Heart right ventricle (tissue), 16 donors: Measurements from ENCODE around the gene DERA. TPM values are rescaled to one million over a fixed set of nuclear protein-coding genes. Genes with fewer than 3 reads are reported as not detected.
A peak's percentile ranks its signal among the peaks of the same experiment; 100 is the strongest.

Experiments used
- ATAC-seq, 8 donors: fragments of 200-7000 bp; cut with Tn5 transposase; one replicate each; pipeline ENCODE4 v1.9.1; 2020; ENCODE audit warnings: mild to moderate bottlenecking in 8 of 8, moderate library complexity in 8 of 8, moderate number of reproducible peaks in 1 of 8
- DNase-seq, 2 donors: peaks; one replicate each; pipeline ENCODE4 v3.0.0-alpha.2; 2020
- H3K27ac ChIP-seq, 10 donors: fragments of 200-600 bp; sonication (generic) in 2 of 10; one replicate each; pipeline versions ENCODE4 v1.5.0 to v1.8.0; 2020 to 2022; ENCODE audit warnings: mild to moderate bottlenecking in 3 of 10
- H3K27me3 ChIP-seq, 7 donors: fragments of 200-600 bp; one replicate each; pipeline ENCODE4 v1.8.0; 2021 to 2022; ENCODE audit warnings: mild to moderate bottlenecking in 2 of 7
- H3K36me3 ChIP-seq, 9 donors: fragments of 200-600 bp; sonication (generic) in 1 of 9; one replicate each; pipeline versions ENCODE4 v1.5.0 to v1.8.0; 2020 to 2022; ENCODE audit warnings: mild to moderate bottlenecking in 2 of 9
- H3K4me1 ChIP-seq, 9 donors: fragments of 200-600 bp; sonication (generic) in 1 of 9; one replicate each; pipeline versions ENCODE4 v1.5.0 to v1.8.0; 2020 to 2022; ENCODE audit warnings: mild to moderate bottlenecking in 4 of 9
- H3K4me3 ChIP-seq, 10 donors: fragments of 200-600 bp; sonication (generic) in 2 of 10; one replicate each; pipeline versions ENCODE4 v1.5.0 to v1.8.0; 2020 to 2022; ENCODE audit warnings: mild to moderate bottlenecking in 7 of 10, moderate library complexity in 2 of 10
- H3K9me3 ChIP-seq, 11 donors: fragments of 200-600 bp in 10 of 11; sonication (generic) in 2 of 11; one replicate each; pipeline versions ENCODE4 v1.5.0 to v1.8.0; 2013 to 2022; ENCODE audit warnings: mild to moderate bottlenecking in 2 of 11, control low read depth in 1 of 11, moderate library complexity in 1 of 11
- WGBS, 2 donors: extraction: QIAGEN DNeasy Blood & Tissue Kit; methylation state at CpG; one replicate each; pipeline ENCODE4 v1.1.7; 2013; ENCODE audit warnings: inconsistent platforms in 1 of 2; 5-methylcytosine and 5-hydroxymethylcytosine counted together
- intact Hi-C, 10 donors: fragments of 100-400 bp; cut with DNase I; formaldehyde crosslinking; loops; one replicate each; pipeline versions ENCODE4 v1.11.1 to v1.14.2; 2022
- polyA plus RNA-seq, 2 donors: library from polyadenylated mRNA; stranded (reverse); fragments of 200-250 nt; gene quantifications; one replicate each; pipeline ENCODE4 v1.2.3, GENCODE V29; 2013
- total RNA-seq, 10 donors: library from RNA; stranded (reverse); fragmentation: NEBNext Ultra II Directional in 3 of 10; extraction: Animal tissue kit (Norgen Biotek cat#: 25700) in 3 of 10; gene quantifications; one replicate each; pipeline versions ENCODE4 v1.2.1 to v1.2.4, GENCODE V29; 2021 to 2023
- TF ChIP-seq, protein P1 (sequence below), 9 donors: fragments of 200-600 bp; sonication (generic) in 2 of 9; IDR thresholded peaks; one replicate each; pipeline versions ENCODE4 v1.5.0 to v1.8.0; 2021 to 2022; ENCODE audit warnings: antibody characterized with exemption in 9 of 9, mild to moderate bottlenecking in 5 of 9, moderate library complexity in 1 of 9
- donor health status: Arrhythmogenic right ventricular cardiomyopathy.
- donor health status: ischemic (EF 13 %, LVEDD 7.1; RV severe dilation, severe dysfunction).
- donor health status: healthy with polysubstance abuse.
- donor health status: DM: no; HTN: yes; CAD: no.
- donor health status: DM: no; HTN: no; CAD: no.
- donor health status: ischemic (EF 25% LVEDD 6.9; RV normal size, moderate dysfunction).
- donor health status: ischemic (EF 25% LVEDD 5.7; RV mildly dilated, moderate dysfunction).
- donor health status: healthy.
- donor health status: DM: yes; HTN: yes; CAD: no.
- donor health status: Ischemic cardiomyopathy.
- donor health status: ischemic (EF 35%, LVEDD 5.7; RV mildly dilated, moderate dysfunction).
- donor health status: nonischemic (EF 11% LVEDD 7.7; RV severe dilation, severe dysfunction).
- donor health status: DM: yes; HTN: yes; CAD: no.
- donor health status: PGD.
- donor health status: ischemic (EF 29% LVEDD 5.4; RV normal size, mild dysfunction).
- donor health status: nonischemic (EF 23%, LVEDD 6.1; RV moderate dilation, normal function).

DERA gene
- total and polyA plus RNA-seq, 12 donors: 14.6 to 23.8 (median 19.2) TPM

DNA sequence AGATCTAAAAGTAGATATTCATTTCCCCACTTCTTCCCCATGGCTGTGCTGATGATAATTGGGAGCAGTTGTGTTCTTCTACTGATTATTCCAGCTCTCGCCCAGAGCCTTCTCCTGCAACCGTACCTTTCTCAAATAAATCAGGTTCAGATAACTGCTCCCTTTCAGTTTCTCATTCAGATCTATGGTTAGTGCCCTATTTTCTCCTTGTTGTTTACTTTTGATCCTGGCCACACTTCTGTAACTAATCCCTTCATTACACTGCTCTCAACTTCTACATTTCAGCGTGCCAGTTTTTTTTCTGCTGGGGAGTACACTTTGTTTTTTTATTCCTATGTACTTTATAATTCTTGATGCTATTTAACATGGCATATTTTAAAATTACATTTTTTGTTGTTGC is 31.7 kb upstream of the DERA start:
- Histone ChIP-seq H3K36me3 (no peaks in the 10 kb centered on the region), H3K4me3 (no peak overlapping the region), H3K27me3 (no peaks in the 10 kb centered on the region), H3K27ac (no peak overlapping the region), H3K4me1 (peaks cover 5 to 26% (median 16%) of the 10 kb centered on the region in 9 donors), H3K9me3 (no peaks in the 10 kb centered on the region)
- DNase-seq (no peak), ATAC-seq (no peak)
- 97 to 98% methylated on average over 3 of the region's 3 CpGs for WGBS, 2 donors
- TF ChIP-seq, protein P1, sequence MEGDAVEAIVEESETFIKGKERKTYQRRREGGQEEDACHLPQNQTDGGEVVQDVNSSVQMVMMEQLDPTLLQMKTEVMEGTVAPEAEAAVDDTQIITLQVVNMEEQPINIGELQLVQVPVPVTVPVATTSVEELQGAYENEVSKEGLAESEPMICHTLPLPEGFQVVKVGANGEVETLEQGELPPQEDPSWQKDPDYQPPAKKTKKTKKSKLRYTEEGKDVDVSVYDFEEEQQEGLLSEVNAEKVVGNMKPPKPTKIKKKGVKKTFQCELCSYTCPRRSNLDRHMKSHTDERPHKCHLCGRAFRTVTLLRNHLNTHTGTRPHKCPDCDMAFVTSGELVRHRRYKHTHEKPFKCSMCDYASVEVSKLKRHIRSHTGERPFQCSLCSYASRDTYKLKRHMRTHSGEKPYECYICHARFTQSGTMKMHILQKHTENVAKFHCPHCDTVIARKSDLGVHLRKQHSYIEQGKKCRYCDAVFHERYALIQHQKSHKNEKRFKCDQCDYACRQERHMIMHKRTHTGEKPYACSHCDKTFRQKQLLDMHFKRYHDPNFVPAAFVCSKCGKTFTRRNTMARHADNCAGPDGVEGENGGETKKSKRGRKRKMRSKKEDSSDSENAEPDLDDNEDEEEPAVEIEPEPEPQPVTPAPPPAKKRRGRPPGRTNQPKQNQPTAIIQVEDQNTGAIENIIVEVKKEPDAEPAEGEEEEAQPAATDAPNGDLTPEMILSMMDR (IDR thresholded peaks at IDR 0.05): no peak
- intact Hi-C loops: loop anchor here in 1 of 10 donors (10.0 kb wide), 1 partner anchor 905 kb away; the partner anchor contains the start of gene PDE6H

DNA sequence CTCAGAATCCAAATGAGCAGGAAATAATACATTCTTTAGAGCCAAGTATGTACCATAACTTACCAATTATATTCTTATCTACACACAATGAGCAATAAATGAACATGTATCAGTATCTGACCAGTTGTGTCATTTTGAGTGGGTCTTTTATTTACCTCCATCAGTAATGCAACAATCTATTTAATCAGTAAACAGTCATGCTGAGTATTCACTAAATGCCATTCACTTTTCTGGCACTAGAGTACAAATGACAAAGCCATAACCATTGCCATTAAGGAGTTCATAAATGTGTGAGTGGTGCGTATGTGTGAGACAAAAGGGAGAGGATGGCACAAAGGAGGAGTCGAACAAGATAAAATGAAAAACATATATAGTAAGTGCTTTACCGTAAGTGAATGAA is 30.4 kb upstream of the DERA start:
- WGBS, 2 donors: 98 to 99% methylated on average over 3 of the region's 3 CpGs

DNA sequence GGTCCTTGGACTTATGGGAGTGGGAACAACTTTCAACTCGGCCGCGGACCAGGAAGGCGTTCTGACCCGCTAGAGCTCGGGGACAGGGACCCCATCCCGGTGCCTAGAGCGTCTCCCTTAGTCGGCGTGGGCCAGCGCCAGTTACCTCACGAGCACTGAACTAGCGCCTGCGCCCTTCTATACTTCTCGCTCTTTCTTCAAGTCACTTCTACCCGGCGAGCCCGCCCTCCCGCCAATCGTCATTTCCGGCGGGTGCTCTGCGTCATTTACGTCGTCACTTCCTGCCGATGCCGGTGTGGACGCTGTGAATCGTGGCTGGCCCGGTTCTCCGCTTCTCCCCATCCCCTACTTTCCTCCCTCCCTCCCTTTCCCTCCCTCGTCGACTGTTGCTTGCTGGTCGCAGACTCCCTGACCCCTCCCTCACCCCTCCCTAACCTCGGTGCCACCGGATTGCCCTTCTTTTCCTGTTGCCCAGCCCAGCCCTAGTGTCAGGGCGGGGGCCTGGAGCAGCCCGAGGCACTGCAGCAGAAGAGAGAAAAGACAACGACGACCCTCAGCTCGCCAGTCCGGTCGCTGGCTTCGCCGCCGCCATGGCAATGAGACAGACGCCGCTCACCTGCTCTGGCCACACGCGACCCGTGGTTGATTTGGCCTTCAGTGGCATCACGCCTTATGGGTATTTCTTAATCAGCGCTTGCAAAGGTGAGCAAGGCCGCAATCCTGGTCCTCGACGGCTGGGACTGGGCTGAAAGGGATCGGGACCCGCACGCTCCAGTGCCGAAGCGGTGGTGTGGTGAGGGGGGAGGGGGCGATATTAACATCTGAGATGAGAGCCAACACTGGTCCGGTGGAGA is 28.8 kb upstream of the DERA start, which contains the start of gene STRAP:
Gene STRAP, plus strand, starts transcription at position 270 of the 854 bp plus-strand sequence. Its CDS starts 321 bp downstream, at position 591.
- ATAC-seq: peak; percentile 97 to 98 (median 98)
- H3K4me1 ChIP-seq: peaks cover 6 to 52% (median 44%) of the 10 kb centered on the region in 9 donors
- peak within 1 kb of the TSS; percentile 67 to 98 (median 94) for H3K27ac ChIP-seq
- peak; percentile 96 for DNase-seq
- peaks cover 0 to 29% (median 0%) of the 10 kb centered on the region in 9 donors for H3K36me3 ChIP-seq
- H3K27me3 ChIP-seq: no peaks in the 10 kb centered on the region
- intact Hi-C loops: loop anchor here in 1 of 10 donors (10.0 kb wide), 1 partner anchor 1498 kb away; no protein-coding TSS in a partner anchor
- no peaks in the 10 kb centered on the region for H3K9me3 ChIP-seq
- peak within 1 kb of the TSS; percentile 47 to 91 (median 77) for H3K4me3 ChIP-seq
- TF ChIP-seq, protein P1 (IDR thresholded peaks at IDR 0.05): no peak
- 0 to 1% methylated on average over 63 of the region's 63 CpGs for WGBS, 2 donors

More for the DNA sequence above, 30.4 kb upstream of the DERA start:
- H3K4me3 ChIP-seq: no peak overlapping the region
- peaks cover 0 to 13% (median 0%) of the 10 kb centered on the region in 9 donors for H3K36me3 ChIP-seq
- DNase-seq (no peak), ATAC-seq (no peak)
- no peaks in the 10 kb centered on the region for H3K9me3 ChIP-seq
- H3K4me1 ChIP-seq: peaks cover 6 to 36% (median 29%) of the 10 kb centered on the region in 9 donors
- intact Hi-C loops: loop anchor here in 1 of 10 donors (10.0 kb wide), 1 partner anchor 1496 kb away; no protein-coding TSS in a partner anchor
- TF ChIP-seq, protein P1 (IDR thresholded peaks at IDR 0.05): no peak
- no peaks in the 10 kb centered on the region for H3K27me3 ChIP-seq
- H3K27ac ChIP-seq: no peak overlapping the region

DNA sequence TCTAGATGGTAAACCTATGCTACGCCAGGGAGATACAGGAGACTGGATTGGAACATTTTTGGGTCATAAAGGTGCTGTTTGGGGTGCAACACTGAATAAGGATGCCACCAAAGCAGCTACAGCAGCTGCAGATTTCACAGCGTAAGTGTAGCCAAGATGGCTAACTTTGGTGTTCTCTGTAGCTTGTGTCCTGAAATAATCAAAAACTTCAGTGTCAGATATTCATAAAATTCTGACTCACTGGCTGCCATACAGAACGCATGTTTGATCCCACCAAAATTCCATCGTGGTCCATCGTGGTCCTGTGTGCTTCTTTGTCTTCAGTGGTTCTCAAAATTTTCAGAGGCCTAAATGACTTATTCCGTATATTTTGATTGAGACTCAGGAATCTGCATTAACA is 27.6 kb upstream of the DERA start:
- intact Hi-C loops: loop anchor here in 1 of 10 donors (10.0 kb wide), 1 partner anchor 1499 kb away; no protein-coding TSS in a partner anchor
- peaks cover 6 to 64% (median 47%) of the 10 kb centered on the region in 9 donors for H3K4me1 ChIP-seq
- no peak for ATAC-seq

More for the DNA sequence above, 27.6 kb upstream of the DERA start:
- TF ChIP-seq, protein P1 (IDR thresholded peaks at IDR 0.05): no peak
- peak overlapping the region; percentile 47 to 91 (median 77) for H3K4me3 ChIP-seq
- no peaks in the 10 kb centered on the region for H3K9me3 ChIP-seq
- H3K36me3 ChIP-seq: peaks cover 0 to 36% (median 0%) of the 10 kb centered on the region in 9 donors
- no peaks in the 10 kb centered on the region for H3K27me3 ChIP-seq
- peak overlapping the region in 5 of 10 donors; percentile 93 to 98 (median 97) for H3K27ac ChIP-seq
- DNase-seq: no peak
- WGBS, 2 donors: 41 to 45% methylated on average over 6 of the region's 6 CpGs
